ENCODE measurements around the gene PIKFYVE.
A peak's percentile ranks its signal among the peaks of the same experiment; 100 is the strongest.
"Not testable (repeated sequence)": the region's sequence is repeated elsewhere in the genome, so short reads cannot be mapped to it uniquely, and the experiment has no call there.

Gene PIKFYVE

DNA sequence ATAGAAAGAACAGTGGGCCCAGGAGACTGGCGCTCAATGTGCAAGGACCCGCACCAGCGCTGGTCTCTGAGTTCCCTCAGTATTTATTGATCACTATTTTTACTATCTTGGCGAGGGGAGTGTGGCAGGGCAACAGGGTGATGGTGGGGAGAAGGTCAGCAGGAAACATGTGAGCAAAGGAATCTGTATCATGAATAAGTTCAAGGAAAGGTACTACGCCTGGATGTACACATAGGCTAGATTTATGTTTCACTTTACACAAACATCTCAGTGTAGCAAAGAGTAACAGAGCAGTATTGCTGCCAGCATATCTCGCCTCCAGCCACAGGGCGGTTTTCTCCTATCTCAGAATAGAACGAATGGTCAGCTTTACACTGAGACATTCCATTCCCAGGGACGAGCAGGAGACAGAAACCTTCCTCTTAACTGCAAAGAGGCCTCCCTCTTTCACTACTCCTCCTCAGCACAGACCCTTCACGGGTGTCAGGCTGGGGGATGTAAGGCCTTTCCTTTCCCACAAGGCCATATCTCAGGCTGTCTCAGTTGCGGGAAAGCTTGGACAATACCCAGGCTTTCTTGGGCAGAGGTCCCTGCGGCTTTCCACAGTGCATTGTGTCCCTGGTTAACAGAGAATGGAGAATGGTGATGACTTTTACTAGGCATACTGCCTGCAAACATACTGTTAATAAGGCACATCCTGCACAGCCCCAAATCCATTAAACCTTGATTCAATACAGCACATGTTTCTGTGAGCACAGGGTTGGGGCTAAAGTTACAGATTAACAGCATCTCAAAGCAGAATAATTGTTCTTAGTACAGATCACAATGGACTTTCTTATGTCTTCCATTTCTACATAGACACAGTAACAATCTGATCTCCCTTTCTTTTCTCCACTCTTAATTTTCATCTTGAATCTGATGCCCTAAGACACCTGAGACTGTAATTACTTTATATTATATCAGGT, 8.9 kb upstream of the PIKFYVE start:
- H3K14ac ChIP-seq (ENCODE audit: low read length); H3K18ac ChIP-seq (ENCODE audit: low read length); H3K4me3 ChIP-seq (ENCODE audit: low read length in 2 of 2); H4K91ac ChIP-seq (ENCODE audit: low read depth, low read length, poor library complexity); H2BK5ac ChIP-seq (ENCODE audit: low read length); H2AK5ac ChIP-seq (ENCODE audit: low read depth, low read length); H3K4ac ChIP-seq (ENCODE audit: low read length); H2BK12ac ChIP-seq (ENCODE audit: low read length); H4K8ac ChIP-seq (ENCODE audit: low read depth, low read length); H3K9ac ChIP-seq (ENCODE audit: low read depth, low read length, poor library complexity); H3K9me3 ChIP-seq (replicated peaks in 1 of 2; ENCODE audit: control insufficient read depth in 2 of 2, insufficient read depth in 1 of 2, low read depth in 1 of 2, low read length in 2 of 2); H3K4me2 ChIP-seq (ENCODE audit: insufficient read depth, low read length, poor library complexity, severe bottlenecking); H3K23ac ChIP-seq (ENCODE audit: low read depth, low read length, poor library complexity); H2BK15ac ChIP-seq (ENCODE audit: low read length); H3K79me1 ChIP-seq (ENCODE audit: low read depth, low read length); H2BK120ac ChIP-seq (ENCODE audit: low read depth, low read length); DNase-seq (ENCODE audit: low spot score); H3K27me3 ChIP-seq (ENCODE audit: control insufficient read depth in 3 of 3, insufficient read depth in 3 of 3, low read depth in 1 of 3, low read length in 3 of 3): not testable (repeated sequence)
- peak overlapping the region; percentile 89 for H2AFZ ChIP-seq (ENCODE audit: low read length)
- peak overlapping the region; percentile 65 for H3K27ac ChIP-seq (replicated peaks; ENCODE audit: low read length)
- H3K4me1 ChIP-seq (ENCODE audit: control insufficient read depth in 2 of 2, insufficient read depth in 1 of 2, low read depth in 1 of 2, low read length in 2 of 2): peaks cover 1 to 22% of the 10 kb centered on the region in 2 donors
- H3K36me3 ChIP-seq (replicated peaks in 1 of 2; ENCODE audit: control insufficient read depth in 2 of 2, insufficient read depth in 2 of 2, low read length in 2 of 2): peaks cover under 1 to 19% of the 10 kb centered on the region in 2 donors
- WGBS, 2 donors (ENCODE audit: extremely low coverage in 2 of 2, insufficient read length in 2 of 2, insufficient replicate concordance in 1 of 2): no CpG with 5 or more reads among the region's 12 CpGs

DNA sequence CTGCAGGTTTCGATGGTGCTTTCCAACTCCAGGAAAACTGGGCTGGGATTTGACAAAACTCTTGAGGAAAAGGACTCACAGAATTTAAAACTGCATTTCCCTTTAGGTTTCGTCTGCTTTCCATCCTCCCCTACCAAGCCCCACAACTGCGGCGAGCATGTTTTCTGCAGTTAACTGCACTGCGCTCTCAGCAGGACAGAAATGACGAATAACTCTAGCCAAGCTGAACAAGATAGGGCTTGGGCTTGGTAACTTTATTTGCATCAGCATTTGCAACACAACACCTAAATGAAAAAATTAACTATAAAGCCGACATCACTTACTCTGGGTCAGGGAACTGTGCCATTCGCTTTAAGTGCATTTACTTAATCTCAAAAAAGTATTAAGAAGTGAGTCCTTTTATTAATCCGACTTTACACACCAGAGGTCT, 669 bp upstream of the PIKFYVE start:
- Histone ChIP-seq H3K4me1 (ENCODE audit: control insufficient read depth in 2 of 2, insufficient read depth in 1 of 2, low read depth in 1 of 2, low read length in 2 of 2) (peaks cover 4 to 6% of the 10 kb centered on the region in 2 donors), H3K23ac (ENCODE audit: low read depth, low read length, poor library complexity) (no peak overlapping the region), H2BK12ac (ENCODE audit: low read length) (no peak overlapping the region), H2AK5ac (ENCODE audit: low read depth, low read length) (no peak overlapping the region), H3K9ac (ENCODE audit: low read depth, low read length, poor library complexity) (no peak overlapping the region), H2BK5ac (ENCODE audit: low read length) (no peak overlapping the region), H4K91ac (ENCODE audit: low read depth, low read length, poor library complexity) (no peak overlapping the region), H3K27ac (replicated peaks; ENCODE audit: low read length) (peak overlapping the region; percentile 88), H3K27me3 (ENCODE audit: control insufficient read depth in 3 of 3, insufficient read depth in 3 of 3, low read depth in 1 of 3, low read length in 3 of 3) (no peaks in the 10 kb centered on the region), H2BK15ac (ENCODE audit: low read length) (no peak overlapping the region), H3K18ac (ENCODE audit: low read length) (peak overlapping the region; percentile 73), H3K4ac (ENCODE audit: low read length) (no peak overlapping the region), H3K4me2 (ENCODE audit: insufficient read depth, low read length, poor library complexity, severe bottlenecking) (peak overlapping the region; percentile 54), H3K14ac (ENCODE audit: low read length) (no peak overlapping the region), H3K79me1 (ENCODE audit: low read depth, low read length) (peaks cover 5% of the 10 kb centered on the region), H2BK120ac (ENCODE audit: low read depth, low read length) (no peak overlapping the region), H4K8ac (ENCODE audit: low read depth, low read length) (no peak overlapping the region), H3K4me3 (ENCODE audit: low read length in 2 of 2) (peak overlapping the region; percentile 67 to 80), H2AFZ (ENCODE audit: low read length) (peak overlapping the region; percentile 78), H3K36me3 (replicated peaks in 1 of 2; ENCODE audit: control insufficient read depth in 2 of 2, insufficient read depth in 2 of 2, low read length in 2 of 2) (peaks cover 0 to 12% of the 10 kb centered on the region in 2 donors), H3K9me3 (replicated peaks in 1 of 2; ENCODE audit: control insufficient read depth in 2 of 2, insufficient read depth in 1 of 2, low read depth in 1 of 2, low read length in 2 of 2) (peaks cover 0 to 5% of the 10 kb centered on the region in 2 donors)
- no CpG with 5 or more reads among the region's 9 CpGs for WGBS, 2 donors (ENCODE audit: extremely low coverage in 2 of 2, insufficient read length in 2 of 2, insufficient replicate concordance in 1 of 2)
- DNase-seq (ENCODE audit: low spot score): peak; percentile 12

DNA sequence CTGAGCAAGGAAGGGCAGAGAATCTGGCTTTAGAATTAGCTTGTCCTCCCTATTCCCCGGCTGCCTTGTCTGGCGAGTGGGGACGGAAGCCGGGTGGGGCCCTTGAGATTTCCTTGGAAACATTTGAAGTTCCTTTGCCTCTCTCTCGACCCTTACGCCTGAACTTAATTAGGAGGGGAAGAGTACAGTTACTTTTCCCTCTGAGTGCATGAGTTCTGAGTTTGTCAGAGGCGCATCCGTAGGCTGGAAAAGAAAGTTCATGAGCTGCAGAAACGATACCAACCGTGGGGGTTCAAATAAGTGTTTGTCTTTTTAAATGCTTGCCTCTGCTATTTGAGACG, 468 bp downstream of the PIKFYVE start:
- H3K9ac ChIP-seq (ENCODE audit: low read depth, low read length, poor library complexity): peak overlapping the region; percentile 84
- H2BK15ac ChIP-seq (ENCODE audit: low read length): peak overlapping the region; percentile 27
- peaks cover 5% of the 10 kb centered on the region for H3K79me1 ChIP-seq (ENCODE audit: low read depth, low read length)
- no peak overlapping the region for H2BK120ac ChIP-seq (ENCODE audit: low read depth, low read length)
- H4K91ac ChIP-seq (ENCODE audit: low read depth, low read length, poor library complexity): no peak overlapping the region
- peak overlapping the region; percentile 52 for H3K23ac ChIP-seq (ENCODE audit: low read depth, low read length, poor library complexity)
- no CpG with 5 or more reads among the region's 11 CpGs for WGBS, 2 donors (ENCODE audit: extremely low coverage in 2 of 2, insufficient read length in 2 of 2, insufficient replicate concordance in 1 of 2)
- H3K9me3 ChIP-seq (replicated peaks in 1 of 2; ENCODE audit: control insufficient read depth in 2 of 2, insufficient read depth in 1 of 2, low read depth in 1 of 2, low read length in 2 of 2): peaks cover 0 to 5% of the 10 kb centered on the region in 2 donors
- H2BK5ac ChIP-seq (ENCODE audit: low read length): peak overlapping the region; percentile 95
- H3K4ac ChIP-seq (ENCODE audit: low read length): no peak overlapping the region
- H3K4me2 ChIP-seq (ENCODE audit: insufficient read depth, low read length, poor library complexity, severe bottlenecking): peak overlapping the region; percentile 55
- H3K18ac ChIP-seq (ENCODE audit: low read length): peak overlapping the region; percentile 94
- peak overlapping the region; percentile 78 for H2AFZ ChIP-seq (ENCODE audit: low read length)
- H4K8ac ChIP-seq (ENCODE audit: low read depth, low read length): no peak overlapping the region
- H3K4me3 ChIP-seq (ENCODE audit: low read length in 2 of 2): peak overlapping the region; percentile 67 to 92
- no peak overlapping the region for H2AK5ac ChIP-seq (ENCODE audit: low read depth, low read length)
- peaks cover 4 to 6% of the 10 kb centered on the region in 2 donors for H3K4me1 ChIP-seq (ENCODE audit: control insufficient read depth in 2 of 2, insufficient read depth in 1 of 2, low read depth in 1 of 2, low read length in 2 of 2)
- peak overlapping the region; percentile 96 for H3K27ac ChIP-seq (replicated peaks; ENCODE audit: low read length)
- peaks cover 2 to 17% of the 10 kb centered on the region in 2 donors for H3K36me3 ChIP-seq (replicated peaks in 1 of 2; ENCODE audit: control insufficient read depth in 2 of 2, insufficient read depth in 2 of 2, low read length in 2 of 2)
- no peaks in the 10 kb centered on the region for H3K27me3 ChIP-seq (ENCODE audit: control insufficient read depth in 3 of 3, insufficient read depth in 3 of 3, low read depth in 1 of 3, low read length in 3 of 3)
- no peak for DNase-seq (ENCODE audit: low spot score)
- no peak overlapping the region for H2BK12ac ChIP-seq (ENCODE audit: low read length)
- peak overlapping the region; percentile 47 for H3K14ac ChIP-seq (ENCODE audit: low read length)

DNA sequence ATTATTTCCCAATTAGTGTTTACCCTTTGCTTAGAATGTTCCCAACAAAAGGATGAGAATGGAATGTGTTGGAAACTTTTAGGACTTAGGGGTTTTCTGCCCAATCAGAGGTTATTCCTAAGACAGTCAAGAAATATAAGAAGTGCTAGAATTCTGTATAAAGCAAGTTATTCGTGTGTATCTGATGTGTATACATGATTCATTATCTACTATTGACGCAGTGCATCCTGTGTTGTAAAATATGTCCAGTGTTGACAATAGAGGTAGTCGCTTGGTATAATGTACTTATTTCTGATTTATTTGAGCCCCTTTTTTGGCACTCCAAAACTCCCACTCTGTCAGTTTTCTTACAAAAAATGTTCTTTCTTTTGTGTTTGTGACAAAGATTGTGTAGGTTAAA, 881 bp downstream of the PIKFYVE start:
- H3K9ac ChIP-seq (ENCODE audit: low read depth, low read length, poor library complexity): no peak overlapping the region
- H2AFZ ChIP-seq (ENCODE audit: low read length): peak overlapping the region; percentile 78
- H2BK15ac ChIP-seq (ENCODE audit: low read length): no peak overlapping the region
- H4K8ac ChIP-seq (ENCODE audit: low read depth, low read length): no peak overlapping the region
- H2AK5ac ChIP-seq (ENCODE audit: low read depth, low read length): no peak overlapping the region
- peak overlapping the region; percentile 67 to 92 for H3K4me3 ChIP-seq (ENCODE audit: low read length in 2 of 2)
- no CpG with 5 or more reads among the region's 3 CpGs for WGBS, 2 donors (ENCODE audit: extremely low coverage in 2 of 2, insufficient read length in 2 of 2, insufficient replicate concordance in 1 of 2)
- H3K9me3 ChIP-seq (replicated peaks in 1 of 2; ENCODE audit: control insufficient read depth in 2 of 2, insufficient read depth in 1 of 2, low read depth in 1 of 2, low read length in 2 of 2): peaks cover 0 to 5% of the 10 kb centered on the region in 2 donors
- H3K27me3 ChIP-seq (ENCODE audit: control insufficient read depth in 3 of 3, insufficient read depth in 3 of 3, low read depth in 1 of 3, low read length in 3 of 3): no peaks in the 10 kb centered on the region
- no peak overlapping the region for H2BK12ac ChIP-seq (ENCODE audit: low read length)
- H3K4ac ChIP-seq (ENCODE audit: low read length): no peak overlapping the region
- H2BK5ac ChIP-seq (ENCODE audit: low read length): no peak overlapping the region
- no peak overlapping the region for H3K18ac ChIP-seq (ENCODE audit: low read length)
- H3K4me2 ChIP-seq (ENCODE audit: insufficient read depth, low read length, poor library complexity, severe bottlenecking): peak overlapping the region; percentile 55
- no peak overlapping the region for H3K14ac ChIP-seq (ENCODE audit: low read length)
- H3K79me1 ChIP-seq (ENCODE audit: low read depth, low read length): peaks cover 5% of the 10 kb centered on the region
- DNase-seq (ENCODE audit: low spot score): no peak
- H2BK120ac ChIP-seq (ENCODE audit: low read depth, low read length): no peak overlapping the region
- no peak overlapping the region for H4K91ac ChIP-seq (ENCODE audit: low read depth, low read length, poor library complexity)
- no peak overlapping the region for H3K23ac ChIP-seq (ENCODE audit: low read depth, low read length, poor library complexity)
- peak overlapping the region; percentile 96 for H3K27ac ChIP-seq (replicated peaks; ENCODE audit: low read length)
- peaks cover 4 to 6% of the 10 kb centered on the region in 2 donors for H3K4me1 ChIP-seq (ENCODE audit: control insufficient read depth in 2 of 2, insufficient read depth in 1 of 2, low read depth in 1 of 2, low read length in 2 of 2)
- H3K36me3 ChIP-seq (replicated peaks in 1 of 2; ENCODE audit: control insufficient read depth in 2 of 2, insufficient read depth in 2 of 2, low read length in 2 of 2): peaks cover 2 to 20% of the 10 kb centered on the region in 2 donors
